ENCODE results near the gene EPHA4. TPM values are rescaled to one million over a fixed set of nuclear protein-coding genes. Genes with fewer than 3 reads are reported as not detected.

The EPHA4 gene
- total and polyA plus RNA-seq, 2 donors (not counting 1 experiment from before 2014, with no cell fraction given) = 10.7 to 54.9 TPM

GRCh38 chr2:221463241-221463896 is 108.7 kb downstream of the EPHA4 start:
- H3K9me3 ChIP-seq (ENCODE audit: control extremely low read depth in 1 of 3, control insufficient read depth in 2 of 3, insufficient read depth in 1 of 3, low read length in 2 of 3) = no peaks in the 10 kb centered on the region

More at GRCh38 chr2:221463241-221463896, 108.7 kb downstream of the EPHA4 start:
- ATAC-seq (ENCODE audit: low read depth) (no peak), DNase-seq (peak; percentile 12)
- Mint-ChIP-seq H3K27ac (no peak overlapping the region), H3K27me3 (no peaks in the 10 kb centered on the region), H3K9me3 (ENCODE audit: insufficient read depth) (no peaks in the 10 kb centered on the region), H3K4me1 (peaks cover 50% of the 10 kb centered on the region), H3K4me3 (peak overlapping the region; percentile 27)
- no peak overlapping the region for H3K9ac ChIP-seq (ENCODE audit: low read length)
- H3K4me1 ChIP-seq (ENCODE audit: control insufficient read depth in 2 of 2, insufficient read depth in 2 of 2, low read length in 2 of 2) = peaks cover 42 to 50% of the 10 kb centered on the region in 2 donors
- H3K4me2 ChIP-seq (replicated peaks; ENCODE audit: low read depth, low read length, poor library complexity, severe bottlenecking) = peak overlapping the region; percentile 2
- H2AFZ ChIP-seq (ENCODE audit: insufficient read depth, low read depth, low read length, poor library complexity, severe bottlenecking) = no peak overlapping the region
- TF ChIP-seq CTCF (IDR thresholded peaks at IDR 0.05) (no peak), EZH2 (IDR thresholded peaks at IDR 0.05; ENCODE audit: borderline replicate concordance, insufficient read depth, low read depth, low read length, poor library complexity, severe bottlenecking) (no peak)
- ChIA-PET CTCF (interaction anchor here (0.6 kb wide), 1 partner anchor 364 kb away, joined by 4 read pairs; no protein-coding TSS in a partner anchor), POLR2A (interaction anchor here (0.6 kb wide), 1 partner anchor 23 kb away, joined by 3 read pairs; no protein-coding TSS in a partner anchor)
- peaks cover 9% of the 10 kb centered on the region for H3K79me2 ChIP-seq (ENCODE audit: control insufficient read depth, insufficient read depth, low read length)
- H3K27me3 ChIP-seq (replicated peaks in 1 of 4; ENCODE audit: control extremely low read depth in 1 of 4, control insufficient read depth in 3 of 4, insufficient read depth in 4 of 4, low read length in 3 of 4) = peaks cover 0 to 3% (median 1%) of the 10 kb centered on the region in 4 experiments
- 70% methylated on average over 1 of the region's 3 CpGs for WGBS (ENCODE audit: insufficient coverage)
- no peaks in the 10 kb centered on the region for H4K20me1 ChIP-seq (ENCODE audit: control insufficient read depth, insufficient read depth, low read length, poor library complexity, severe bottlenecking)
- intact Hi-C loops (cut with micrococcal nuclease) = no loop called here
- no peak overlapping the region for H3K4me3 ChIP-seq (ENCODE audit: control extremely low read depth in 1 of 5, extremely low read depth in 1 of 5, insufficient read depth in 1 of 5, low read depth in 2 of 5, low read length in 4 of 5)
- H3K27ac ChIP-seq (ENCODE audit: low read length in 2 of 2) = no peak overlapping the region
- H3K36me3 ChIP-seq (replicated peaks in 1 of 2; ENCODE audit: control extremely low read depth in 1 of 2, control insufficient read depth in 1 of 2, extremely low read depth in 1 of 2, insufficient read depth in 2 of 2, low read length in 1 of 2) = no peaks in the 10 kb centered on the region
